Measurements from ENCODE around the gene CDK4. TPM values are rescaled to one million over a fixed set of nuclear protein-coding genes. Genes with fewer than 3 reads are reported as not detected.

Gene CDK4
- total and polyA plus RNA-seq, 10 donors, result 34.3 to 77.8 (median 53.3) TPM

DNA sequence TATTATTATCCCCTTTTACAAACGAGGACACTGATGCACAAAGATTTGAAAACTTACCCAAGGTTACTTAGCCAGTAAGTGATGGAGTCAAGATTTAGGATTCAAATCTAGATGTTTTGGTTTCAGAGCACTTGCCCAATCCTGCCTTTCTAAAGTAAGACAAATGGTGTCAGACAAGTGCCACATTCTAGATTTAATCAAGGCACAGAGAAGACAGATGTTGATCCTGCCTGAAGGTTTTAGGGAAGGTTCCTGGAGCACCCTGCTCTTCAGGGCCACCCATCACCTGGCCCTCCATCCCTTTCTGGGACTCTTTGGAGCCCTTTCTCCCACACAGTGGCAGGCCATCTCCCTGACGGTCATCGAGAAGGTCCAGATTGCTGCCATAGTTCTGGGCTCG lies 5.7 kb upstream of the CDK4 start:
- no peak overlapping the region for H3K27ac ChIP-seq
- peaks cover 0 to 23% (median 19%) of the 10 kb centered on the region in 6 donors for H3K36me3 ChIP-seq
- DNase-seq, result no peak
- no peak overlapping the region for H3K4me3 ChIP-seq
- H3K27me3 ChIP-seq (replicated peaks in 1 of 7), result peaks cover 0 to 10% (median 0%) of the 10 kb centered on the region in 7 donors
- intact Hi-C loops (cut with DNase I; ENCODE audit: low total_unique reads), result no loop called here
- WGBS, 5 donors, result 87 to 95% (median 92%) methylated on average over 4 of the region's 4 CpGs
- TF ChIP-seq POLR2AphosphoS5 (IDR thresholded peaks at IDR 0.05) (no peak), POLR2A (IDR thresholded peaks at IDR 0.05) (no peak)
- TF ChIP-seq, protein P1, sequence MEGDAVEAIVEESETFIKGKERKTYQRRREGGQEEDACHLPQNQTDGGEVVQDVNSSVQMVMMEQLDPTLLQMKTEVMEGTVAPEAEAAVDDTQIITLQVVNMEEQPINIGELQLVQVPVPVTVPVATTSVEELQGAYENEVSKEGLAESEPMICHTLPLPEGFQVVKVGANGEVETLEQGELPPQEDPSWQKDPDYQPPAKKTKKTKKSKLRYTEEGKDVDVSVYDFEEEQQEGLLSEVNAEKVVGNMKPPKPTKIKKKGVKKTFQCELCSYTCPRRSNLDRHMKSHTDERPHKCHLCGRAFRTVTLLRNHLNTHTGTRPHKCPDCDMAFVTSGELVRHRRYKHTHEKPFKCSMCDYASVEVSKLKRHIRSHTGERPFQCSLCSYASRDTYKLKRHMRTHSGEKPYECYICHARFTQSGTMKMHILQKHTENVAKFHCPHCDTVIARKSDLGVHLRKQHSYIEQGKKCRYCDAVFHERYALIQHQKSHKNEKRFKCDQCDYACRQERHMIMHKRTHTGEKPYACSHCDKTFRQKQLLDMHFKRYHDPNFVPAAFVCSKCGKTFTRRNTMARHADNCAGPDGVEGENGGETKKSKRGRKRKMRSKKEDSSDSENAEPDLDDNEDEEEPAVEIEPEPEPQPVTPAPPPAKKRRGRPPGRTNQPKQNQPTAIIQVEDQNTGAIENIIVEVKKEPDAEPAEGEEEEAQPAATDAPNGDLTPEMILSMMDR (IDR thresholded peaks at IDR 0.05 in 8 of 11, conservative IDR thresholded peaks at IDR 0.05 in 3 of 11), result no peak
- peaks cover 14 to 57% (median 36%) of the 10 kb centered on the region in 6 donors for H3K4me1 ChIP-seq
- no peaks in the 10 kb centered on the region for H3K9me3 ChIP-seq

DNA sequence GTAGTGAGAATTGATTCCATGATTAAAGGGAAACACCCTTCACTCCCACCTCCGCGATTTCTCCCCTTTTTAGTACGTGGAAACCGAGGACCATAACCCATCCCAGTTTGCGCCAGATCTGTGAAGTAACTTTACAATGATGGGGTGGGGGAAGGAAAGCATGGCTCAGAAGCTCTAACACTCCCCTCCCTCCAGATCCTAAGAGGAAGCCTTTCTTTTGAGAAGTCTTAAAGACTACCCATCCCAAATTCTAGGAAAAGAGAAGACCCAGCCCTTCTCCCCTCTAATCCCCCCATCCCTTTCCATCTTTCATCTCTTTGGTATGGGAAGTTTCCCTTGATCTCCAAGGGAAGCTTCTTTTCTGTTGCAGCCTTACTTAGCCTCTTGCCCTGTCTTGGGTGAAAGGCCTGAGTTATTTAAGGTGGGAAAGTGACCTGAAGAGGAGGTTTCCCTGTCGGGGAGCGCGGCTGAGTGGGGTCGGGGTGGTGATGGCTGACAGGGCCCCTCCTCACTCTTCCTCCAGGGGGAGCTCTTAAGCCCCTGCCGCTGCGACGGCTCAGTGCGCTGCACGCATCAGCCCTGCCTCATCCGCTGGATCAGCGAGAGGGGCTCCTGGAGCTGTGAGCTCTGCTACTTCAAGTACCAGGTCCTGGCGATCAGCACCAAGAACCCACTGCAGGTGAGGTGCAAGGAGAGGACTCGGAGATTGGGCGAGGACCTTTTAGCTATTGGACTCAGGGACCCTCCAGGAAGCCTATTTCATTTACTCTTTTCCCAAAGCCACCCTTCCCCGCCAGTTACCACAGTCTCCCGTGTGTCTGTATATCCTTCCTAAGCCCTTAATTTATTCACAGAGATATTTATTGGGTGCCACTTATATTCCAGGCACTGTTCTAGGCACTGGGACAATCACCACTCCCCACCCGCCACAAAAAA lies 4.6 kb upstream of the CDK4 start:
- Histone ChIP-seq H3K27me3 (replicated peaks in 1 of 7) (peaks cover 0 to 10% (median 0%) of the 10 kb centered on the region in 7 donors), H3K9me3 (no peaks in the 10 kb centered on the region), H3K4me1 (peaks cover 16 to 65% (median 42%) of the 10 kb centered on the region in 6 donors), H3K36me3 (peaks cover 0 to 23% (median 19%) of the 10 kb centered on the region in 6 donors), H3K4me3 (peak overlapping the region in 7 of 8 donors; percentile 58 to 95 (median 72)), H3K27ac (peak overlapping the region in 6 of 8 donors; percentile 78 to 95 (median 86))
- DNase-seq, result peak; percentile 92
- intact Hi-C loops (cut with DNase I; ENCODE audit: low total_unique reads), result no loop called here
- peak; percentile 44 to 60 (median 51) for TF ChIP-seq POLR2AphosphoS5 (IDR thresholded peaks at IDR 0.05)
- TF ChIP-seq POLR2A (IDR thresholded peaks at IDR 0.05), result no peak
- TF ChIP-seq, protein P1 (IDR thresholded peaks at IDR 0.05 in 8 of 11, conservative IDR thresholded peaks at IDR 0.05 in 3 of 11), result peak in 10 of 11 experiments; percentile 51 to 86 (median 74)
- 30 to 38% (median 33%) methylated on average over 22 of the region's 22 CpGs for WGBS, 5 donors

DNA sequence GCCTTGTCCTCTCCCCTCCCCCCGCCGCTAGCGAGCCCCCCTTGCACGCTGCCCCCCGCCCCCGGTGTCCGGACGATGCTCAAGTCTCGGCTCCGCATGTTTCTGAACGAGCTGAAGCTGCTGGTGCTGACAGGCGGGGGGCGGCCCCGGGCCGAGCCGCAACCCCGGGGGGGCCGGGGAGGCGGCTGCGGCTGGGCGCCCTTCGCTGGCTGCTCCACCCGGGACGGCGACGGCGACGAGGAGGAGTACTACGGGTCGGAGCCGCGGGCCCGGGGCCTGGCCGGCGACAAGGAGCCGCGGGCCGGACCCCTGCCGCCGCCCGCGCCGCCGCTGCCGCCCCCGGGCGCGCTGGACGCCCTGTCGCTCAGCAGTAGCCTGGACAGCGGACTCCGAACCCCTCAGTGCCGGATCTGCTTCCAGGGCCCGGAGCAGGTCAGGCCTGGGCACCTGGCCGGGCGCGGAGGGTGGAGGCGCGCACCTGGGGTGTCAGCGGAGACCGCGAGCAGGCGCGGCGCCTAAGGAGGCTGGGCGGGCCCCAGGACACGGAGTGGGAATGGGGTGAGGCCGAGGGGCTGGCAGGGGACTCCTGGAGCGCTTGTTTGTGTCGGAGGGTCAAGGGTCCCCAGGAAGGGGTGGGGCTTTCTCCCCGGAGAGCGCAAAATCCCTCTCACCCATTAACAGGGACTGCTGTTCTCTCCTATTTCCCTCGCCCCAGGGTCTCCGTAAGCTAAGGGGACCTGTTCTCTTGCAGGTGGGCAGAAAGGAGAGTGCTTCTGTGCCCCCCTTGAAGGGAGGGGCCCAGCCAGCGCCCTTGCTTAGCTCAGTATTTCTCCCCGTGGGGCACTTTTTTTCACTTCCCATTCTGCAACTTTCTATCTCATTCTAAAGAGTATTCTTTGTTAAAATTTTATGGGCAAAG lies 3.6 kb upstream of the CDK4 start:
- H3K36me3 ChIP-seq, result peaks cover 0 to 26% (median 20%) of the 10 kb centered on the region in 6 donors
- peaks cover 0 to 10% (median 0%) of the 10 kb centered on the region in 7 donors for H3K27me3 ChIP-seq (replicated peaks in 1 of 7)
- peaks cover 25 to 75% (median 51%) of the 10 kb centered on the region in 6 donors for H3K4me1 ChIP-seq
- peak; percentile 91 for DNase-seq
- no peaks in the 10 kb centered on the region for H3K9me3 ChIP-seq
- 0 to 3% (median 1%) methylated on average over 16 to 76 of the region's 76 CpGs for WGBS, 5 donors
- intact Hi-C loops (cut with DNase I; ENCODE audit: low total_unique reads), result no loop called here
- TF ChIP-seq POLR2AphosphoS5 (IDR thresholded peaks at IDR 0.05) (peak in 1 of 3 donors; percentile 39), POLR2A (IDR thresholded peaks at IDR 0.05) (no peak)
- TF ChIP-seq, protein P1 (IDR thresholded peaks at IDR 0.05 in 8 of 11, conservative IDR thresholded peaks at IDR 0.05 in 3 of 11), result no peak
- H3K27ac ChIP-seq, result peak overlapping the region; percentile 65 to 95 (median 83)
- peak overlapping the region; percentile 58 to 95 (median 70) for H3K4me3 ChIP-seq

All from spleen (tissue), 11 donors.